Measurements from ENCODE around the gene ATP5F1D.

The ATP5F1D gene

GRCh38 chr19:1281569-1282287, 40.2 kb downstream of the ATP5F1D start:
- no peak for DNase-seq (ENCODE audit: low read depth, low spot score)

GRCh38 chr19:1282588-1283206, 41.1 kb downstream of the ATP5F1D start:
- DNase-seq (ENCODE audit: low read depth, low spot score), result no peak

DNA sequence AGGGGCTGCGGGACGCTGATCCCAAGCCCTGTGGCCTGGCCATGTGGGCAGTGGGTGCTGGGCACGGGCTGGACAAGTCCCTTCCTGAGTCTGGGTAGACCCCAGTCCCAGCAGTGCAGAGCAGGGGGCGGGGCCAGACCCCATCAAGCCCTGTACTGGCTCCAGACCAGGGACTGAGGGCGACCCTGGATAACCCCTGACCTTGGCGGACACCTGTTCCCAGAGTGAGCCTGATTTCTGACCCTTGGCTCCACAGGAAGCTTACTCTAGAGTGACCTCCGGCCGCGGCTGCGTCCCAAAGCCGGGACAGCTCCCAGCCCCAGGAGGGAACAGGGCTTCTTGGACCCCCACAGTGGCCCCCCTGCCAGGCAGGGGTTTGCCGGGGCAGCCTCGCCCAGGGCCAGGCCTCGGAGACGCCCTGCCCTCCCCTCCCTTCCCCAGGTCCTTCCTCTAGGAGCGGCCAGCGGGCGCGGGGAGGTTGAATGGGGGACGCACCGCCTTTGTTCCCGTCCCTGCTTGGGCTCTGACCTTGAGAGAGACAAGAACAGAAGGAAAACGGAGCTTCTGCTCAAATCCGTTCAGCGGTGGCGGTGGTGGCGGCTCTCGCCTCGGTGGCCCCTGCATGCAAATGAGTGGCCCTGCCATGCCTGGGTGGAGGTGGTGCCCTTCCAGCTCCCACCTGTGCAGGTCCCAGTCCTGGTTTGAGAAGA, 41.8 kb downstream of the ATP5F1D start:
- DNase-seq (ENCODE audit: low read depth, low spot score), result no peak

DNA sequence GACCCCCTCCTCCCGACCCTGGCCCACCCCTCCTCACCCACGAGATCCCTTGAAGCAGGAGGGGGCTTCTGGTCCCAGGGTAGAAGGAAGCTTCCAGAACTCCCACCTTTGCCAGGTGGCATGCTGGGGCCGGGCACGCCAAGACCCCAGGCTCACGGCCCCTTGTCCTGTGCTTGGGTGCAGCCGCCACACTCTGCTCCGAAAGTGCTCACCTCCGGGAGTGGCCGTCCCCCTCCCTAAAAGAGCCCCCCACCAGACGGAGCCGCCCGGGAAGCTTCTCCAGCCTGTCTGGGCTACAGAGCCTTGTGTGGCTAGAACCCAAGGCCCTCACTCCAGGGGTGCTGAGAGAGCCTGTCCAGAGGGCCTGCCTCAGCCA, 42.4 kb downstream of the ATP5F1D start:
- no peak for DNase-seq (ENCODE audit: low read depth, low spot score)

DNA sequence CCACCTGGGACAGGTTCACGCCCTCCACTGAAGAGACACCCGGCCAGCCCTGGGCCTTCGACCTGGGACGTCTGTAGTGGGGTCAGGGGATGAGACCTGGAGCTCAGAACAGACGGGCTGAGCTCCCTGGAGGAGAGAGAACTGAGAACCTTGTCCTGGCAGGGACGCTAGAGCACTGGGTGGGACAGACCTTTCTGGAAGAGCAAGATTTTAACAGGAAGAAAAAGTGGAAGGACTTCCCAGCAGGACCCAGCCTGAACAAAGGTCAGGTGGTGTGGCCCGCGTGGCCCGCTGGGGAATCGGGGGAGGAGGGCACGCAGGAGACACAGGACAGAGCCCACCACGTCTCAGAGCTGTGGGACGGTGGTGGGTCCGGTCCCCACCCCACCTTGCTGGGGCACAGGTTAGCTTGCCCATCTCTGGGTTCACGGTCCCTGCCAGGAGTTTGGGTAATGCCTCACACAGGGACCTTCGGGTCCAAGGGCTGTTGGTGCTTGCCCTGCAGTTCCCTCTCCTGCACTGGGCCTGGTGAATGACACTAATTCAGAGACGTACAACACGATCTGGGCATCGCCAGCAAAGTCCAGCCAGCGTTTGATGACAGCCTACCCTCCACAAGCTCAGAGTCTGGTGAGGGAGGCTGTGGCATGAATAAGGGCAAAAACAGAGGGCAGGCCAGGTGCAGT, 42.9 kb downstream of the ATP5F1D start:
- DNase-seq (ENCODE audit: low read depth, low spot score), result no peak

DNA sequence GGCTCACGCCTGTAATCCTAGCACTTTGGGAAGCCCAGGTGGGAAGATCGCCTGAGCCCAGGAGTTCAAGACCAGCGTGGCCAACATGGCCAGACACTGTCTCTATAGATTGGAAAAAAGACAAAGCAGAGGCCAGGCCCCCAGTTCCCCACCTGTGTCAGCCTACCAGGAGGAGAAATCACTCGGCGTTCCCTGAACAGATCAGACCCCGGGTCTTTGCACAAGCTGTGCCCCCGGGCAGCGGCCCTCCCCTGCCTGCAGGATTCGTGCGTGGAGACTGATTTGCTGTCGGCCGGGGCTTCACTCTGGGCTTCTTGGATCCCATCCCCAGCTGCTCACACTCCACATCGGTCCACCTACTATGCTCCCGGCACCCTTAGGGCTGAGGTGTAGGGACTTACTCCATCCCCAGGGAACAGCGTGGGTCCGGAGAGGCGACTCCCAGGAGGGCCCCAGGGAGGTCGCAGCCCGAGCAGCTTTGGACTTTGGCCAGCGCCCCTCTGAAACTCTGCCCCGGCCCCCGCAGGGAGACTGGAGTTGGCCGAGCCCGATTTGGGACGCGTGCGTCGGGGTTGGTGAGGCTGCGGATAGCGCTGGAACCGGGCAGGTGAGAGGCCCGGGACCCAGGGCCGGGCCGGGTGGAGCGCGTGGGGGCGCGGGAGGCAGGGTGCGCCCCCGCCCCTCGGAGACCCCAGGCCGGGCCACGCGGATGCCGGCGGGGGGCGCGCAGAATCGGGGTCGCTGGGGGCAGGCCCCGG, 43.6 kb downstream of the ATP5F1D start:
- no peak for DNase-seq (ENCODE audit: low read depth, low spot score)

DNA sequence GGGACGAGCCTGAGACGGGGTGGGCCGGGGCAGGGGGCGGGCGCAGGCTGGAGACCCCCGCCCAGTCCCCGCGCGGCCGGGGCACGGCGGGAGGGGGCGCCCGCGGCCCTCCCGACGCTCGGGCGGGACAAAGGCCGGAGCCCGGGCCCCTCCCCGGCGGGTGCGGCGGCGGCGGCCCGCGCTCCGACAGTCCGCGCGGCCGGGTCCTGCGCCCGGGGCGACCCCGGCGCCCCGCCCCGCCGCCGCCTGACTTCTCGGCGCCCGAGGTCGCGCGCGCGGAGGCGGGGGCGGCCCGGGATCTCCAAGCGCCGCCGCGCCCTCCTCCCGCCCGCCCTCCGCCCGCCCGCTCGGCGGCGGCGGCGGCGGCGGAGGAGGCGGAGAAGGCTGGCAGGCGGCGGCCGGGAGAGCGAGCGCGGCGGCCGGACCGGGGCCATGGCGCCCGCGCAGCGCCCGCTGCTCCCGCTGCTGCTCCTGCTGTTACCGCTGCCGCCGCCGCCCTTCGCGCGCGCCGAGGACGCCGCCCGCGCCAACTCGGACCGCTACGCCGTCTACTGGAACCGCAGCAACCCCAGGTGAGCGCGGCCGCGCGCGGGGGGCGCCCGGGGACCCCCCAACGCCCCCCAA, 44.3 kb downstream of the ATP5F1D start, which contains the start of gene EFNA2:
Gene EFNA2, plus strand, starts transcription at position 137 of the 624 bp plus-strand sequence. Its CDS starts 296 bp downstream, at position 433.
- DNase-seq (ENCODE audit: low read depth, low spot score), result no peak

DNA sequence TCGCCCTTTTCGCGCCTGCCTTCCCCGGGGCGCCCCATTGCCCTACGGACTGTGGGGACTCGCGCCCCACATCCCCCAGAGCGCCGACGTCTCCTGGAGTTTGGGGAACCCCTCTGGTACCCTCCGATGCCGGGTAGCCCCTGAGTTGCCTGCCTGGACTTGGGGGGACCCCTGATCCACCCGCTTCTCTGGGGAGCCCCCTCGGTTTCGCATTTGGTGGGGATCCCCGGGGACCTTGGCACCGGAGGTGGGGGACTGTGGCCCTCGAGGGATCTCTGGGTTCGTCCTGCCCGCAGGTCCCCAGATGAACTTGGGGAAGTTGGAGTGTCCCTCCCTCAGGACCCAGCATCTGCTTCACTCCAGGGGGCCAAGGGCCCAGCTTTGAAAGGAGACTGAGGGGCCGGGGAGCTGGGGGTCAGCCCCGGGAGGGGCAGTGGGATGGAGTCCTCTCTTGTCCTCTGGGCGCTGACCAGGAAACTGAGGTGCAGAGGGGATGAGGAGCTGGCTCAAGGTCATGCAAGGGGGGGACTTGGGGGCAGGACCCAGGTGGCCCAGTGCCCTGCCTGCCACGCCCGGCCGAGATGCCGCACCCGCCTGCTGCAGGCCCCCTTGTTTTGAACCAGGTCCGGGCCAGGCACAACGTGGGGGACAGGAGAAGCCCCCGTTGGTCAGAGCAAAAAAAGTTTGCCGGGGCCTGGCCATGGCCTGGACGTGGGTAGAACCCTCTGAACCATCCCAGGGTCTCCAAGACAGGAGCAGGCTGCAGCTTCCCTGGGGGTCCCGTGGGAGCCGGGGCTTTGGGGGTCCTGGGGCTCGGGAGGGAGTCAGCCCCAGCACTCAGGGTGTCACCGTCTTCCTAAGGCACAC, 45.2 kb downstream of the ATP5F1D start:
- DNase-seq (ENCODE audit: low read depth, low spot score), result no peak

DNA sequence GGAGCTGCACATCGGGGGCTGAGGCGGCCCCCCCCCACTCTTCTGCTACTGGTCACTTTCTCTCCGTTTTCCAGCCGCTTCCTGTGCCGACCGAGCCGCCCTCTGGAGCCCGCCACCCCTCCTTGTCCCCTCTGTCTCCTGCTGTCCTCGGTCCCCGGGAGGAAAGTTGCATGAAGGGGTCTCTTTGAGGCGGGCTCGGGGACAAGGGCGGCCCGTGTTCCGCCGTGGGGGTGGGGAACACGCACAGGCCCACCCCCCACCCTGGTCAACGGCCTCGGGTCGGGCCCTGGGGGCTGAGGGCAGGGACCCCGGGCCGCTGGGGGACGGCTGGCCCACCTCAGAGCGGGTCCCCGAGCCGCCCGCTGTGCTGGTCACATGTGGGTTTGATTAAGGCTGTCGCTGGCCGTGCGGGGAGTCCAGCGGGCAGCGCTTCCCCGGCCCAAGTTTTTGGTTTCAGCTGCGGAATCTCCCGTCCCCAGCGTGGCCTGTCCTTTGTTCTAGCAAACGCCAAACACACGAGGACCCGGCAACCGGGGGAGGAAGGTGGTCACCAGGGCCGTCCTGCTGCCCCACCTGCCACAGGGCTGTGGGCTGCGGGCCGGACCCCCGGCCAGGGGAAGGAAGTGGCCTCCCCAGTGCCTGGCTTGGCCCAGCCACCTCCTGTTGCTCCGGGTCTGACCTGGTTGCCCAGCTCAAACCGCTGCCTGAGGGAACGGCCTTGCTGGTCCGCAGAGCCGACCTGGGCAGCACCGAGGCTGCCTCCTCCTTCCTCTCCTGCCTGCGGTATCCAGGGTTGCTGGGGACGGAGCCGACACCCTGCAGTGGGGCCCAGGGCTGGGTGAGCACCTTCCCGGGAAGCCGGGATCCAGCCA, 46.0 kb downstream of the ATP5F1D start:
- no peak for DNase-seq (ENCODE audit: low read depth, low spot score)

DNA sequence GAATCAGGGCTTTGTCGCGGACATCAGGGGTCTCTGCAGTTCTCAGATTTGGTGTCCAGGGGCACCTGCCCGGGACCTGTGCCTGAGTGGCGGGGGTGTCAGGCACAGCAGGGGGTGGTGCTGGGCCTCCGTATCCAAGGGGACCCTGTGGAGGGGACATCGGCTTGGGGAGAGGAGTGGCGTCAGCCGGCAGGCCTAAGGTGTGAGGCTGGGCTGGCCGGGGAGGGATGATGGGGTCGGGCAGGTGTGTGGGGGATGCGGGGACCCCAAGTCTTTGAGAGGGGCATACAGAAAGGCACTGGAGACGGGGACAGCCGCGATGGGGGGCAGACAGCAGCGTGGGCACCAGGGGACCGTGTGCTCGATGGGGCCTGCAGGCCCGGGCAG, 46.7 kb downstream of the ATP5F1D start:
- no peak for DNase-seq (ENCODE audit: low read depth, low spot score)

DNA sequence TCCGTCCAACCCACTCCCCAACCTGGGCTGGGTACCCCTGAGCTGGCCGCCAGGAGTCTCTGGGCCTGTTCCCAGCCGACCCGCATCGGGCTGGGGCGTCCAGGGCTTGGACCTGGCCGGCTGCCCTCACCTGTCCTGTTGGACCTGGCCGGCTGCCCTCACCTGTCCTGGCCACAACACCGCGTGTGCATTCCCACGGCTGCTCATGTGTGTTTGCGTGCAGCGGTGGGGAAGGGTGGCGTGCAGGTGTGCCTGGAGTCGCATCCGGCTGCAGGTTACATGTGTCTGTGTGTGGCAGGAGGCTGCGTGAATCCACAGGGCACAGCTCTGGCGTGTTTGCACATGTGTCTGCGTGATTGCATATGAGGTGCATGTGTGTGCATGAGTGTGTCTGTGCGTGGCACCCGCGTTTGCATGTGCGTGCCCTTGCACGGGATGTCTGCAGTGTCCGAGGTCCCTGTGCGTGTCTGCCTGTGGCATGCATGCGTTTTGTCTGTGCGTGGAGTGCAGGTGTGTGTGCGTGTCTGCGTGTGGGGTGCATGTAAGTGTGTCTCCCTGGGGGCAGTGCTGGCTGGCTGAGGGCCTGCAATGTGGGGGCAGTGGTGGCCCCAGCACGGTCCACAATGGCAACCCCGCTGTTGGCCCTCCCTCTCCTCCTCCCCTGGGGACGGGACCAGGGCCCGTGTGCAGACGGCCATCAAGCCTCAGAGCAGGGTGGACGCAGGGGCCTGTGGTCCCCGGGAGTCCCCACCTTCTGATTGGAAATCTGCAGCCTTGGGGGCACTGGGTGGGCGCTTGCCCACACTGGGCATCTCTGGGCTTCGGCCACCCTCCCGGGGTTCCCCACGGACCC, 47.5 kb downstream of the ATP5F1D start:
- DNase-seq (ENCODE audit: low read depth, low spot score), result no peak

DNA sequence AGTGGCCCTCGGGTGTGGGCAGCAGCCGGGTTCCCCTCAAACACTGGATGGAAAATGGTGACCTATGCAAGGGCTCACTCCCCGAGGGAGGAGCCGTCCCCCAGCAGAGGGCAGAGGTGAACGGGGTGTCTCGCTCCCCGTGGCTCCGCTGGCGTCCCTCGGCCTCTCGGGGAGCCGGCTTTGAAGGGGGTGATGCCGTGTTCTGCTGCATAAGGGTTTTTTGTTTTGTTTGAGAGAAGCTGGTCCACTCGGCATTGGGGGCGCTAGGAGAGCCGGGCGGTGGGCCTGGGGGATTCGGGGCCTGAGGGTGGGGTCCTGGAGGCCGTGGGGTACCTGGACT, 48.1 kb downstream of the ATP5F1D start:
- DNase-seq (ENCODE audit: low read depth, low spot score), result no peak

DNA sequence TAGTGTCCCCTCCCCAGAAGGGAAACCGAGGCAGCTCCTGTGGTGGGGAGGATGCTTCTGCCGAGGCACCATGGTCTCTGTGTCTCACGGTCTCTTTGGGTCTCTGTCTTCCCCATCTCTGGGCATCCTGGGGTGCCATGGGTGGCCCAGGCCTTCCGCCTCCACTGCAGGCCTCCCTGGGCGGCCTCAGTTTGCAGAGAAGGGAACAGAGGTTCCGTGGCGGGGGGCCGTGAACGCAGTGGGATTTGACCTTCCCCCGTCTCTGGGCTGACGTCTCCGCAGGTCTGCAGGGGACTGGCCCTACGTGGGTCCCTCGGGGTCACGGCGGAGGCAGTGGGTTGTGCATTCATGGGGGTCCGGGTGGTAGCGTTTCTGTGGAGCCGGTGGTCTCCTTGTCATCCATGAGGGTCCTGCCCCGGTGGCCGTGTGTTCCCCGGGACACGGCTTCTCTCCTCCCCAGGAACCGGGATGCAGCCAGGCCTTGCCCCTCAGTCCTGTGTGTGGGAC, 48.7 kb downstream of the ATP5F1D start:
- no peak for DNase-seq (ENCODE audit: low read depth, low spot score)

GRCh38 chr19:1290703-1291651, 49.4 kb downstream of the ATP5F1D start:
- DNase-seq (ENCODE audit: low read depth, low spot score), result no peak

GRCh38 chr19:1291761-1292418, 50.3 kb downstream of the ATP5F1D start:
- no peak for DNase-seq (ENCODE audit: low read depth, low spot score)

DNA sequence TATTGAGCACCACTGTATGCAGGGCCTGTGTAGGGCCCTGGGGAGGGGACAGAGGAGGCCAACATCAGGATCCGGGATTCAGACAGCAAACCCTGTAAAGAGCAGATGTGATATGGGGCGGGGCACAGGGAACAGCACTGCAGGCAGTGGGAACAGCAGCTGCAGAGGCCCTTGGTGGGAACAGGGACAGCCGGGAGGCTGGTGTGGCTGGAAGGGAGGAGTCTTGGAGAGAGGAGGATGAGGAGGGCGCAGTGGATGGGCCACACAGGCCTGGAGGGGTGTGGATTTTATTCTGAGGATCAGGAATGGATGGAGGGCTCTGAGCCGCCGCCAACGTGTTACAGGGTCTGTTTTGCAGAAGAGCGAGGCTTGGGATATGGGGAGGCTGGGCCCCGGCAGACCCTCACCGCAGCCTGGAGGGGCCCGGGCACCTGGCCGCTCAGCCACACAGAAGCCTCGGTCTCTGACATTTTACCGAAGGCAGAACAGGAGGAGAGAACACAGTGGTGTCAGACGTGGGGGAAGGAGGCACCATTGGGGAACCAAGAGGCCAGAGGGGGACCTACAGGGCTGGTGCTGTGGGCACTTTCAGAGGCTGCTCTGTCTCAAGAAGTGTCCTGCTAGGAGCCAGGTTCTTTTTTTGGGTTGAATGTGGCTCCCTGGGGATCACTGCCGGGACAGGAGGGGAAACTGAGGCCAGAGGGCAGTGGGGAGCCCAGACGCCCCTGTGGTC, 51.0 kb downstream of the ATP5F1D start:
- DNase-seq (ENCODE audit: low read depth, low spot score), result no peak

All from smooth muscle cell of the brain vasculature (primary cell).